NCI-H128 (cell line): Measurements from ENCODE around the gene PI4K2A.
"Not testable (repeated sequence)": the region's sequence is repeated elsewhere in the genome, so short reads cannot be mapped to it uniquely, and the experiment has no call there.

ENCODE experiments used
- DNase-seq: peaks from one replicate; lab custom pipeline; 2025; ENCODE audit not compliant: unreplicated experiment; lab: John Stamatoyannopoulos, UW

PI4K2A gene

DNA sequence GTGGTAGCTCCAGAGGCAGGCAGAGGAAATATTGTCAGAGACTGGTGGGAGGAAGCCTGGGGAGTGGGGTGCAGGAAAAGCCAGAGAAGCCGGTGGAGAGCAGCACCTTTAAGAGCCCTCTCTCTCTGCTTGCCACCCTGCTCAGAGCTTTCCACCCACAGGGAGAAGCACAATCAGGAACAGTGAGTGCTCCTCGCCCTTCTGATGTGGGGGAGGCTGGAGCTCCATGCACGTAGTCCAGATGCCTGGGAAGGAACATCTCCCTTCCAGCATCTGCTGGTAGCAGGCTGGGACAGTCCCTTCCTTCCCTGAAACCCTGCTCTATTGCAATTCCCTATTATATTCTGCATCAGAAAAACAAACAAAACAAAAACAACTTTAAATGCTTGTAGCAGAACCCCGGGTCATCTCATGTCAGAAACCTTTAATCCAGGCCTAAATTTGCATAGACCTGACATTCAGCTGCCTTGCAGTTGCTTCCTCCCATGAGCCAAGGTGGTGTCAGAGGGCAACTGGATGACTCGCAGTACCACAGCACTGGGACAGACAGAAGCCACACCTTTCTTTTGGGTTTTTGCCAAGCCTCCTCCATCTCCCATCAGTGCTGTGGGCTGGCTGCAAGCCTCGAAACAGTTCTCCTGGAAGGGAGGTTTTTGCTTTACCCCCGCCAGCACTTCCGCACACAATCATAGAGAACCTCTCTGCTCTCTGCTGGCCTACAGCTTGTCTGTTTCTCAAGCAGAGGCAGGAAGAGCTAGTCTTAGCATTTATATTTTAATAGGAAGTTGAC lies 33.5 kb downstream of the PI4K2A start:
- no peak for DNase-seq

DNA sequence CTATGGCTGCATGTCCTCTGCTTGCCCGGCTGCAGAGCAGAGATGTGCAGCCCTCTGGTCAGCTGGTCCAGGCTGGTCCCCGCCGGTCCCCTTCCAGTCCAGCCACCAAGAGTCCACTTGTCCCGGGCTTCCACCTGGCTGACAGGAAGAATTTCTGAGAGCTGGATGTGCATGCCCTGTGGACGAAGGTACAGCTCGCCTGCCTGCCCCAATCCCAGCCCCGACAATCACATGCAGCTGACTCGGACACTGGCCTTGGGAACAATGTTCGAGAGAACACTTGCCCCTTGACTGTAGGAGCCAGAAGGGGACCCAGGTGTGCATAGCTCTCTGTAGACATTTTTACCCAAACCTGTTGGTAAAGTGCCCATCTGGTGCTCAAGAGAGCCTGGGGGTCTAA lies 34.8 kb downstream of the PI4K2A start:
- no peak for DNase-seq

- DNase-seq: peak; percentile 8
Observed at GRCh38 chr10:97676770-97677581, 36.5 kb downstream of the PI4K2A start.

GRCh38 chr10:97679594-97679993 lies 39.1 kb downstream of the PI4K2A start:
- no peak for DNase-seq

GRCh38 chr10:97682042-97682441 lies 41.6 kb downstream of the PI4K2A start:
- no peak for DNase-seq

DNA sequence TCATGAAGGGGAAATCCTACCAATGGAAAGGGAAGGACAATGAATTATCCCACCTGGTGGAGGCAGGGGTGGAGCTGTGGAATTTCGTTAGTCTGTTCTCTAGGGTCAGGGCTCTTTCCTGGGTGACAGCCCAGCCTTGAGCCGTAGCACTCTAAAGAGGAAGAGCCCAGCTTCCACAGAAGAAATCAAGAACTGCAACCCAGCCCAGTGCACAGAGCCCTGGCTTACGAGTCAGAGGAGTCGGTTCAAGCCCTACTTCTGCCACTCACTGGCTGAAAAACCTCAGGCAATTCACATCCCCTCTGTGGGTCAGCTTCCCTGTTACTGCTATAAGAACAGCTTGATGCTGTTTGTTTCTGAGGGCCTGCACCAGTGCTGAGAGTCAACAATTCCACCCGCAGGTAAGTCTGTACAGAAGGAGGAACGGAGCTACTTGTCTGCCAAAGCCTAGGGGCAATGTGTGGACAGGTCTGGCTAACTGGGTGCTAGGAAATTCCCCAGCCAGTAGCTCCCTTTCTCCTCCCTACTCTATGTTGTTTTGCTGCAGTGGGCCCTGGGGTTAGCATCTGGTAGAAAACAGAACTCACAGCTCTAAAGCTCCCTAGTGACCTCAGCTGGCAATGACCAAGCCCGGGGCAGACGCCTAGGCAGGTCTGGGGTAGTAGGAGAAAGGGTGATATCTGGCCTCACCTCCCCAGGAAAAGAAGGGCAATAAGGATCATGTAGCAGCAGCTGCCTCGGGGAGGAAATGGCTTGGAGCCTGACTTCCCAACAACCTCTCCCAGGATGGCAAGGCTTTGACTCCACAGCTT lies 43.3 kb downstream of the PI4K2A start:
- DNase-seq: no peak

DNA sequence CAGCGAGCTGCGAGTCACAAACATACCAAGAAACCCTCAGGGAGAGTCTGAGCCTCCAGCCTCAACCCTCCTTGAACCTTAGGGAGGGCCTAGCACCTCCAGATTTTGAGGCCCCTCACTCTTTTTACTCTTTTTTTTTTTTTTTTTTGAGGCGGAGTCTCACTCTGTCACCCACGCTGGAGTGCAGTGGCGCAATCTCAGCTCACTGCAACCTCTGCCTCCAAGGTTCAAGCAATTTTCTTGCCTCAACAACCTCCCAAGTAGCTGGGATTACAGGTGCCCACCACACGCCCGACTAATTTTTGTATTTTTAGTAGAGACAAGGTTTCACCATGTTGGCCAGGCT lies 43.9 kb downstream of the PI4K2A start:
- DNase-seq: not testable (repeated sequence)

- DNase-seq: no peak
Observed at GRCh38 chr10:97684866-97685394, 44.5 kb downstream of the PI4K2A start.

DNA sequence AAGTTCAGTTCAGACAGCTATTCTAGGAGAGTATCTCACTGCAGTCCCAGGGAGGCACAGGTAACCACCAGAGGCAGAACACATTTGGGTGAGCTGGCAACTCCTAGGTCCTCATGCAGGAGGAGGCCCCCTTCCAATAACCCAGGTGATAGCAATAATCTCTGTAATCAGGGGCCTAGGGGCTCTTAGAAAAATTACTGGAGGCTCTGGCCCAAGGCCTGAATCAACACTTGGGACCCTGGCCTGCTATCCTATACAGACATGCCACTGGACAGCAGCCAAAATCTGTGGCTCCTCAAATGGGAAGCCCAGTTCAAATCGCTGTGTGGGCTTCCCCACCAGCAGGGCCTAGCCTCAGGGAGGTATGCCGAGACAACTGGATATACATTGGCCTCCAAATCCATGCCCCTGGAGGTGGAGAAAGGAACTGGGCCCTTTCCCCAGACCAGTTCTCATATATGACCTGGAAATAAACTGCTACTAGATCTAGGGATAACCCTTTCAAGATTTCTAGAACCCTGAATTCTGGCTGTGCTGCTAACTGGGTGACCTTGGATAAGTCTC lies 45.0 kb downstream of the PI4K2A start:
- DNase-seq: no peak

GRCh38 chr10:97686301-97686961 lies 46.0 kb downstream of the PI4K2A start:
- no peak for DNase-seq

DNA sequence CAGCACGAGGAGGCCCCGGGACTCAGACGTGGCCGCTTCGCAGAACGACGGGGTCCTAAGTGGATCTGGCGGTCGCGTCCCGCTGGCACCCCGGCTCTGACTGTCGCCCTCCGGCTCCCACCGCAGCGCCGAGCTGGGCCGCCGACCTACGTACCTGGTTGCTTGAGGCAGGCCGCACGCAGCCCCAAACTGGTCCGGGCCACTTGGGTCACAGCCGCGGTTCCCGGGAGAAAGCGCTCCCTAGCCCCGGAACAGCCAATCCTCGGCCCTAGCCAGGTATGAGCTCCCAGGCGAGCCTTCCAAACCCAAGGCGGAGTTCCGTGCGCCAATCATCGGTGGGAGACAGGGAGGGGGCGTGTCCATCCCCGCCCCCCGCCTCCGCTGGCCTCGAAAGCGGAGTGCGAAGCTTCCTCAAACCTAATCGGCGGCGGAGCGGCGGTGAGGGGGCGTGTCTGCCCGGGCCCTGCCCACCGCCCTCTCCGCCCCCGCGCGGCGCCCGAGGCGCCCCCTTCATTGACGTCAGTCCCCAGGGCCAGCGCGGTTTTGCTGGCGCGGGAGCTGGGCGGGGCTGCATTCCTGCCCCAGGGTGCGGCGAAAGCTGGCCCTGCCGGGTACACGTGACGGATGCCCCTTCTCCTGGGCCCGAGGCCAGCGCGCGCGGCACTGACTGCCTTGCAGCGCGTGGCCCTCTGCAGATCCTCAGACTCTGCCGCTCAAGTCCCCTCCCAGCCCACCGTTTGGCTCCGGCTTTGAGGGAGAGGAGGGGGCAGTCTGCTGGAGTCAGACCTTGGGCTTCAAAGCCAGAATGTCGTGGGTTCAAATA lies 46.7 kb downstream of the PI4K2A start, which contains the start of gene AVPI1:
Gene AVPI1 (minus strand): TSS at position 280 of the 823 bp plus-strand sequence. CDS start 7,336 bp downstream, outside the sequence.
- DNase-seq: peak; percentile 85

DNA sequence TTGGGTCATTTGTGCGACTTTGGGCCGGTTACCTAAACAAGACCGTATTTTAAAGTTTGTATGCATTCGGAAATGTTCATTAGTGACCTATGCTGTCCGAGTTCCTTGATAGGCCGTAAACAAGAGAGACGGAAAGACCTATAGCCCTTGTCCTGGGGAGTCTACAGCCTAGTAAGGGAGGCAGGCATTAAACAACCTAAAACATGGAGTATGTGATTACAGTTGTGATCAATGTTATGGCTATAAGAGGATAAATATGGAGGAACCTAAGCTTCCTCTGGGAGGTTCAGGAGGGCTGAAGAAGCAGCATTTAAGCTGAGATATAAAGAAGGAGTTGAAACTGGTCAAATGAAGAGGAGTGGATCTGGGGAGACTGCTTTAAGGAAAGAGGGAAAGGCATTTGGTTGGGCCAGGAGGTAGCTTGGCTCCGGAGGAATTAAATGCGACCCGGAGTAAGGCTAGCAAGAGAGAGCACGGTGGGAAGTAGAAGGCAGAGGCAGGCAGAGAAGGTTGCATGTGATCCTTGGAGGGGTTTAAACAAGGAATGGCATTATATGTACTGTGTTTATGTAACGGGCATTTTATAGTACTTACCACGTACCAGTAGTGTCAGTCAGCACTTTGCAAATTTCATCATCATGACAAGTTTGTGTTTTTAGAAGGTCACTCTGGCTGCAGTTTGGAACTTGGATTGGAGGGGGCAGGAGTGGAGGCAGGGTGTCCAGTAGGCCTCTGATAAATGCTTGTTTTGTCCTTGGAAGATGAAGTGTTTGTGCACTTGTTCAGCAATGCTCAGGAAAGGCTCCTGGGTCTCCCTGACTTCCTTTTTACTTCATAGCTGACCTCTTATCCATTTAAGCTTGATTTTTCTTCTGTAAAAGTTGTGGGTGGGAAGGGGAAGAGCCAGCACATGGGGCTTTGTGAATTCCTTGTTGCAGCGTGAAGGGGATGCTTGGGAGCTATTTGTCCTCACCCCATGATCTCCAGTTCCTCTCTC lies 47.6 kb downstream of the PI4K2A start:
- DNase-seq: no peak

- DNase-seq: no peak
Observed at GRCh38 chr10:97689559-97690020, 49.1 kb downstream of the PI4K2A start.

GRCh38 chr10:97690133-97690532 lies 49.7 kb downstream of the PI4K2A start:
- DNase-seq: no peak

DNA sequence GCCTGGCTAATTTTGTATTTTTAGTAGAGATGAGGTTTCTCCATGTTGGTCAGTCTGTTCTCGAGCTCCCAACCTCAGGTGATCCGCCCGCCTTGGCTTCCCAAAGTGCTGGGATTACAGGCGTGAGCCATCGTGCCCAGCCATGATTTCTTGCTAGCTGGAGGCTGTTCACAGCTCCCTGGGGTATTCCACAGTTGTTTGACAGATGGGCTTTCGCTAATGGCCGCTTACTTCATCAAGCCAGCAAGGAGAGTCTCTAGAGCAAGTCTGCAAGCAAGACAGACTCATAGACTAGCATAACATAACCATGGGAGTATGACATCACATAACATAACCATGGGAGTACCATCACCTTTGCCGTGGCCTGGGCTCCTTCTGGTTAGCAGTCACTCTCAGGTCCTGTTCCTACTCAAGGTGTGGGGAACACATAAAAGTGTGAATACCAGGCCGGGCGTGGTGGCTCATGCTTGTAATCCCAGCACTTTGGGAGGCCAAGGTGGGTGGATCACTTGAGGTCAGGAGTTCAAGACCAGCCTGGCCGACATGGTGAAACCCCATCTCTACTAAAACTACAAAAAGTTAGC lies 57.7 kb downstream of the PI4K2A start:
- not testable (repeated sequence) for DNase-seq

DNA sequence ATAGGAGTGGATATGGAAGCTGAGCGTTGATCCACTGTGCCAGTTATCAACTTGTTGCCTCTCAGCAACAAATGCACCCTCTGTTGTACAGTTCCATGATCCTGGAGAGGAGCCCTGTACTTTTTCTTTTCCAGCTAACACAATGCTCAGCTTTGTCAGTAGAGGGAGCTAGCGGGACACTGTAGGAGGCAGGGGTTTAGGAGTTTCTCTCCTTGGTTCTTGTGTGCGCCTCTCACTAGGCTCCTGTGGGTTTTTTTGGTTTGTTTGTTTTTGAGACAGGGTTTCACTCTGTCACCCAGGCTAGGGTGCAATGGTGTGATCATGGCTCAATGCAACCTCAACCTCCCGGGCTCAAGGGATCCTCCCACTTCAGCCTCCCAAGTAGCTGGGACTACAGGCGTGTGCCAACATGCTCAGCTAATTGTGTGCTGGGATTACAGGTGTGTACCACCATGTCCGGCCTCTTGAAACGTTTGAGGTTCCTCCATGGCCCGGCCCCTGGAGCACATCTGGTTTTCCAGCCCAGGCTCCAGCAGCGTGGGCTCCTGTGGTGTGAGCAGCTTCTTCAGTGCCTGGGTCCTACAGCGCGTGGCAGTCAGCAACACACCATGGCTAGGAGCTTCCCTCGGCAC lies 61.1 kb downstream of the PI4K2A start:
- peak; percentile 7 for DNase-seq

- no peak for DNase-seq
Observed at GRCh38 chr10:97703398-97704067, 63.1 kb downstream of the PI4K2A start.
